Stimulated activated CD8-positive, alpha-beta memory T cell treated with anti-CD3 and anti-CD28 coated beads, Interleukin-2, amount 100 ng/mL, for 1 hour (primary cell): Measurements from ENCODE around the gene FUZ.

Experiments
- DNase-seq, 2 donors: peaks; one replicate each; pipeline ENCODE4 v3.0.0-alpha.2; 2020; ENCODE audit warnings: low read depth in 2 of 2

FUZ gene

DNA sequence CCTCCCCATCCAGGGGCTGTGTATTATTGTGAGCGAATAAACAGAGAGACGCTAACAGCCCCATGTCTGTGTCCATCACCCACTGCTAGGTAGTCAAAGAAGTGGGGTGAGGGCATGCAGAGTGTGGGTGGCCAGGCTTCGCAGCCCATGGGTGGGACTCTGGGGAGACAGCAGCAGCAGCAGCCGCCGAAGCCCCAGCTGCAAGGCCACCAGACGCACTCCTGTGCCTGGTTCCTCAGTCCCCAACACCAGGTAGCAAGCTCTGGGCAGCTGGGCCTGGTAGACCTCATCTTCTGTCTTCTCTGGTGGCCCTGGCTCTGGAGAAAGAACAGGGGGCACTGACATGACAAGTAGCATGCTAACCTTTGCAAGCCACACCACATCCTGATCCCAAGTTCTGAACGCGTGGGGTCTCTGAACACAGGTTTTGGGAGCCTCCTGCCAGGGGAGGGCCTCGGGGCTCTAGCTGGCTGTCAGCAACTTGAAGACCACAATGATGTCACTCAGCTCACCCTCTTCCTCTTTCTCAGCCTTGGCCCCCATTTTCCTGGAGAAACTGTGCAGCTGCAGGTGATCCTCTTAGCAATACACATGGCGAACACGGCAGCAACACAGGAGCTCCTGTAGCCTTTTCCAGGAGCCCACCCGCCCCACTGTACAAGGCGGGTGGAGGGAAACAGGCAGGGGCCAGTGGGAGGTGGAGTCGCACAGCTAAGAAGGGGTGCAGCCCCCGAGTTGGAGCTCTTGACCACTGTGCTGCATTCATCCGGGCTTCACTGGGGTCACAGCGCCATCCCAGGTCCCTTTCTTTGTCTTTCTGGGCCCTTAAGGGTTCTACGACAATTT is 5.8 kb downstream of the FUZ start:
- no peak for DNase-seq

- DNase-seq = no peak
Measured at GRCh38 chr19:49806620-49806959, 6.5 kb downstream of the FUZ start.

- no peak for DNase-seq
Measured at GRCh38 chr19:49805822-49806619, 7.1 kb downstream of the FUZ start.

DNA sequence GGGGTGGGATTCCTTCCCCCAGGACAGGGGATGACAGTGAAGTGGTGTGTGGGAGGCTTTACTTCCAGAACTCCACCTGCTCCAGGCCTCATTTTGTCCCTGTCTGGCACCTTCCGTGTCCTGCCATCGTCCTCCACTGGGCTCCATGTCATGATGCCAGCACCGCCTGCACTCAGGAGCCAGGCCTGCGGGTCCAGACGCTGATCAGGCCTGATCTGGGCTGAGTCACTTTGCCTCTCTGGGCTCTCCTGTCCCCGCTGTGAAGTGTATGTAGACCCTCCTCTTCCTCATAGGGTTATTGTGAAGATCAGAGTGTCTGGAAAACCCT is 9.6 kb downstream of the FUZ start:
- DNase-seq = no peak

GRCh38 chr19:49802836-49803528 is 10.1 kb downstream of the FUZ start:
- DNase-seq = no peak

DNA sequence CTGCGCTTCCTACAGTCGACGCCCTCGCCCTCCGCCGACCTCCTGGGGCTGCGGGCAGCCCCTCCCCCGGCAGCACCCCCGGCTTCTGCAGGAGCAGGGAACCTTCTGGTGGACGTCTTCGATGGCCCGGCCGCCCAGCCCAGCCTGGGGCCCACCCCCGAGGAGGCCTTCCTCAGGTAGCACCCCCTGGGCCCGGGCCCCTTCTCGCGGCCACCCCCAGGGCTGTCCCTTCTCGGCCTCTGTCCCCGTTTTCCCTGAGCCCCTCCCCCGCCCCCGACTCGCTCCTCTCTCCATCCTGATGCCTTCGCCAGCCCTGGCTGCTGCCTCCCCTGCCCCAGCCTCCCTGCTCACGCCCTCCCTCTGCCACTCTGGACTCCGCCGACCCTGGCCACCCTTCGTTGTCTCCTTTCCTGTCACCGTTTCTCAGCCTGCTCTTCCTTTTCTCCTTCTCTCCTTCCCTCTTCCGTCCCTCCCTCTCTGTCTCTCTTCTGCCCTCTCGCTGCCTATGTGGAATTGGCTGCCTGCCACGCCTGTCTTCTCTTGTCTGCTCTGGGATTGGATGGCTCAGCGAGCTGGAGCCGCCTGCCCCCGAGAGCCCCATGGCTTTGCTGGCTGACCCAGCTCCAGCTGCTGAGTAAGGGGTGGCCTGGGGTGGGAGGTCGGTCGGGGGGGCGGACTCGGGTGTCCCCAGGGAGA is 11.0 kb downstream of the FUZ start:
- DNase-seq = no peak

DNA sequence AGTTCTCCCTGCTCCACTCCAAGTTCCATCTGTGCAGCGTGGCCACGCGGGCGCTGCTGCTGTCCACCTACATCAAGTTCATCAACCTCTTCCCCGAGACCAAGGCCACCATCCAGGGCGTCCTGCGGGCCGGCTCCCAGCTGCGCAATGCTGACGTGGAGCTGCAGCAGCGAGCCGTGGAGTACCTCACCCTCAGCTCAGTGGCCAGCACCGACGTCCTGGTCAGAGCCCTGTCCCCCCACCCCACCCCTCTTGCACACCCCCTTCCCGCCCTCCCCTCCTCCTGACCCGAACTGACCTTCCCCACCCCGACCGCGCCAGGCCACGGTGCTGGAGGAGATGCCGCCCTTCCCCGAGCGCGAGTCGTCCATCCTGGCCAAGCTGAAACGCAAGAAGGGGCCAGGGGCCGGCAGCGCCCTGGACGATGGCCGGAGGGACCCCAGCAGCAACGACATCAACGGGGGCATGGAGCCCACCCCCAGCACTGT is 11.6 kb downstream of the FUZ start:
- DNase-seq = no peak

- DNase-seq = no peak
Measured at GRCh38 chr19:49800771-49801170, 12.3 kb downstream of the FUZ start.

DNA sequence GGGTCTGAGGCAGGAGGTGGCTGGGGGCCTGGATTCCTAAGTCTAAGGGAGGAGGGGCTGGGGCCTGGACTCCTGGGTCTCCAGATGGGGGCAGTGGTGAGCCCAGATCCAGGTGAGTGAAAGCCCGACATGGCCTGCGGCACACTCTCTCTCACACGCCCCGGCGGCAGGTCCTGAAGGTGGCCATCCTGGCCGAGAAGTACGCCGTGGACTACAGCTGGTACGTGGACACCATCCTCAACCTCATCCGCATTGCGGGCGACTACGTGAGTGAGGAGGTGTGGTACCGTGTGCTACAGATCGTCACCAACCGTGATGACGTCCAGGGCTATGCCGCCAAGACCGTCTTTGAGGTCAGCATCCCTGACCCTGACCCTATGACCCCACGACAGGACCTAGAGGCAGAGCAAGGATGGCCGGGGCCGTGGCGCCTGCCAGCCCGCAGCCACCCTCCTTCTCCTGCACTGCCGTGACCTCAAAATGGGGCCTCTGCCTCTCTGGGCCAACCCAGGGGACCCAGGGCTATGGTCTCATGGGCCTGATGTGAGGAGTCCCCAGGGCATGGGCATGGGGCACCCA is 13.2 kb downstream of the FUZ start:
- DNase-seq = no peak

GRCh38 chr19:49799271-49799797 is 13.8 kb downstream of the FUZ start:
- DNase-seq = no peak

DNA sequence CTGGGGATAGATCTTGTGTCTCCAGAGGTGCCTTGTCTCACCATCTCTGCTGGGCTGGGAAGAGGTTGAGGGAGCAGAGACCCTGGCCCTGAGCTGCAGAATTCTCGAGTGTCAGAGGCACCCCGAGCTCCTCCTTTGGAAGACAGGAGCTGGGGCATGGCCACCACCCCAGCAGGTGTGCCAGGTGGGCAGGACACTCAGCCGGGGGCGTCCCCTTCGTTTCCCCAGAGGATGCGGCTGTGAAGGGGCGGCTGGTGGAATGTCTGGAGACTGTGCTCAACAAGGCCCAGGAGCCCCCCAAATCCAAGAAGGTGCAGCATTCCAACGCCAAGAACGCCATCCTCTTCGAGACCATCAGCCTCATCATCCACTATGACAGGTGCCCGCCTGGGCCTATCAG is 14.5 kb downstream of the FUZ start:
- DNase-seq = no peak

DNA sequence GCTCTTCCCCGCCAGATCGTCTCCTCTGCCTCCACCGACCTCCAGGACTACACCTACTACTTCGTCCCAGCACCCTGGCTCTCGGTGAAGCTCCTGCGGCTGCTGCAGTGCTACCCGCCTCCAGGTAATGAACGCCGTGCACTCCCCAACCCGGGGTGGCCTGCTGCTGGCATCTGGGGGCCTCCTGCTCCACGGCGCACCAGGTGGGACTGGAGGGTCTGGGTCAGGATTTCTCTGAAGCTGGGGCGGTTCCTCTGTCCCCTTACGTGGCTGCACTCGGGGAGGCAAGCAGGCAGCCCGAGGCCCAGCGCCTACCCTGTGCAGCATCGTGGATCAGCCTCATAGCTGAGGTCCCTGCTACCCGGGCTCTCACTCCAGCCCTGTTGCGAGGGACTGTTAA is 17.5 kb downstream of the FUZ start:
- no peak for DNase-seq

GRCh38 chr19:49793561-49793840 is 19.6 kb downstream of the FUZ start:
- DNase-seq = no peak

GRCh38 chr19:49792829-49793560 is 20.1 kb downstream of the FUZ start:
- no peak for DNase-seq

DNA sequence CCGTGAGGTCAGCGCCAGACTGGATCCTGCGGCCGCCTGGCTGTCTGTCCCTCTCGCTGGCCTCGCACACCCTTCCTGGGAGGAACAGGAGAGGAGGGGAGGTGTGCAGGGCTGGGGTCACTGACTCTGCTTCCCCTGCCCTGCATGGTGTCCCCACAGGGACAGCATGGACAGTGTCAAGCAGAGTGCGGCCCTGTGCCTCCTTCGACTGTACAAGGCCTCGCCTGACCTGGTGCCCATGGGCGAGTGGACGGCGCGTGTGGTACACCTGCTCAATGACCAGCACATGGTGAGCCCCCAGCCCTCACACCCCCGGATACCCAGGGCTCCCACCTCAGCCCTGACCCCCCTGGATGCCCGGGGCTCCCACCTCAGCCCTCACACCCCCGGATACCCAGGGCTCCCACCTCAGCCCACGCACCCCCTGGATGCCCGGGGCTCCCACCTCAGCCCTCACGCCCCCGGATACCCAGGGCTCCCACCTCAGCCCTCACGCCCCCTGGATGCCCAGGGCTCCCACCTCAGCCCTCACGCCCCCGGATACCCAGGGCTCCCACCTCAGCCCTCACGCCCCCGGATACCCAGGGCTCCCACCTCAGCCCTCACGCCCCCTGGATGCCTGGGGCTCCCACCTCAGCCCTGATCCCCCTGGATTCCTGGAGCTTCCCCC is 21.2 kb downstream of the FUZ start:
- DNase-seq = no peak

- no peak for DNase-seq
Measured at GRCh38 chr19:49790866-49791265, 22.2 kb downstream of the FUZ start.

- no peak for DNase-seq
Measured at GRCh38 chr19:49788857-49789256, 24.2 kb downstream of the FUZ start.

GRCh38 chr19:49787746-49788145 is 25.3 kb downstream of the FUZ start:
- DNase-seq = no peak

DNA sequence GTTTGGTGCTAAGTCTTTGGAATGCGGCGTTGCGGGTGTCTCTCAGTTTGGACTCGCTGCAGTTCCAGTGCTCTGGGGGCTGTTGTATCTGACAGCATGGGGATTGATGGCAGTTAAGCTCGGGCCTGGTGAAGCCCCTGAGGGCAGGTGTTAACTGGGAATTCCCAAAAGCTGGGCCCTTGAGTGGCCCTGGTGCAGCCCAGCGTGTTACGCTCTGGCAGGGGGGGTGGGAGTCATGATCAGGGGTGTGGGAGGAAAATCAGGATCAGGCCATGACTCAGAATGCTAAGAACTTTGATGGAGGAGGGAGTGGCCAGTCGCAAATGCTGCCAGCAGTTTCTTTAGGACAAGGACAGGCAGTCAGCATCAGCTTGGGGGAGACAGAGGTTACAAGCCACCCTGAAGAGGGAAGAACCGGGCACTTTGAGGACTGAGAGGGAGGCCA is 26.7 kb downstream of the FUZ start:
- DNase-seq = no peak

GRCh38 chr19:49782515-49782914 is 30.6 kb downstream of the FUZ start:
- no peak for DNase-seq
